ENCODE measurements around the gene IQCC.

The IQCC gene

GRCh38 chr1:32197074-32197473 lies 8.4 kb upstream of the IQCC start:
- TF ChIP-seq CTCF (IDR thresholded peaks at IDR 0.05; ENCODE audit: extremely low read depth, missing control alignments) = no peak

GRCh38 chr1:32197837-32198236 lies 7.6 kb upstream of the IQCC start:
- DNase-seq (ENCODE audit: low spot score) = no peak
- no peak for TF ChIP-seq CTCF (IDR thresholded peaks at IDR 0.05; ENCODE audit: extremely low read depth, missing control alignments)

More at GRCh38 chr1:32197074-32197473, 8.4 kb upstream of the IQCC start:
- DNase-seq (ENCODE audit: low spot score) = no peak

GRCh38 chr1:32198237-32199042 lies 7.0 kb upstream of the IQCC start:
- no peak for TF ChIP-seq CTCF (IDR thresholded peaks at IDR 0.05; ENCODE audit: extremely low read depth, missing control alignments)
- DNase-seq (ENCODE audit: low spot score) = no peak

- no peak for DNase-seq (ENCODE audit: low spot score)
- no peak for TF ChIP-seq CTCF (IDR thresholded peaks at IDR 0.05; ENCODE audit: extremely low read depth, missing control alignments)
Observed at GRCh38 chr1:32199043-32199716, 6.3 kb upstream of the IQCC start.

GRCh38 chr1:32199717-32200072 lies 5.8 kb upstream of the IQCC start:
- no peak for TF ChIP-seq CTCF (IDR thresholded peaks at IDR 0.05; ENCODE audit: extremely low read depth, missing control alignments)
- no peak for DNase-seq (ENCODE audit: low spot score)

- DNase-seq (ENCODE audit: low spot score) = peak; percentile 75
Observed at GRCh38 chr1:32200226-32201010, 5.1 kb upstream of the IQCC start, which contains the start of gene CCDC28B. Gene CCDC28B (plus strand): TSS chr1:32200595. CDS start chr1:32201936, 1,341 bp downstream.

More at GRCh38 chr1:32200226-32201010, 5.1 kb upstream of the IQCC start, which contains the start of gene CCDC28B:
- TF ChIP-seq CTCF (IDR thresholded peaks at IDR 0.05; ENCODE audit: extremely low read depth, missing control alignments) = no peak
